HG03565 (cell line): ENCODE data around the gene LILRB1.
"Not testable (repeated sequence)": the region's sequence is repeated elsewhere in the genome, so short reads cannot be mapped to it uniquely, and the experiment has no call there.

Experiments
- ATAC-seq: cut with Tn5 transposase; IDR thresholded peaks from one replicate; pipeline ENCODE4 v1.9.1; 2021; ENCODE audit warnings: mild to moderate bottlenecking, moderate library complexity; ENCODE audit not compliant: unreplicated experiment

The LILRB1 gene

GRCh38 chr19:54630262-54630661, at the start of gene LILRB1:
Gene LILRB1, plus strand, starts transcription at chr19:54630484. Its CDS starts 590 bp downstream, at chr19:54631074.
- ATAC-seq = not testable (repeated sequence)

GRCh38 chr19:54586397-54586796, 43.9 kb upstream of the LILRB1 start:
- ATAC-seq = no peak

GRCh38 chr19:54587026-54587425, 43.3 kb upstream of the LILRB1 start:
- ATAC-seq = no peak

- not testable (repeated sequence) for ATAC-seq
Measured at GRCh38 chr19:54593445-54593844, 36.8 kb upstream of the LILRB1 start, which contains the start of gene LILRA1. Gene LILRA1, plus strand, starts transcription at chr19:54593632. Its CDS starts 613 bp downstream, at chr19:54594245.

- not testable (repeated sequence) for ATAC-seq
Measured at GRCh38 chr19:54593931-54594626, 36.2 kb upstream of the LILRB1 start.

GRCh38 chr19:54594737-54595136, 35.5 kb upstream of the LILRB1 start:
- no peak for ATAC-seq

- ATAC-seq = not testable (repeated sequence)
Measured at GRCh38 chr19:54595680-54596436, 34.4 kb upstream of the LILRB1 start.

GRCh38 chr19:54600212-54600611, 30.1 kb upstream of the LILRB1 start:
- ATAC-seq = no peak

- peak; percentile 8 for ATAC-seq
Measured at GRCh38 chr19:54606230-54606629, 24.1 kb upstream of the LILRB1 start.

GRCh38 chr19:54606891-54607784, 23.1 kb upstream of the LILRB1 start:
- ATAC-seq = peak; percentile 39

- no peak for ATAC-seq
Measured at GRCh38 chr19:54607785-54608150, 22.5 kb upstream of the LILRB1 start.

- no peak for ATAC-seq
Measured at GRCh38 chr19:54608205-54608604, 22.1 kb upstream of the LILRB1 start.

- ATAC-seq = no peak
Measured at GRCh38 chr19:54608792-54609191, 21.5 kb upstream of the LILRB1 start.

- ATAC-seq = no peak
Measured at GRCh38 chr19:54609356-54609791, 20.9 kb upstream of the LILRB1 start.

- no peak for ATAC-seq
Measured at GRCh38 chr19:54612428-54612827, 17.9 kb upstream of the LILRB1 start.

GRCh38 chr19:54614726-54615125, 15.6 kb upstream of the LILRB1 start:
- ATAC-seq = no peak

- ATAC-seq = no peak
Measured at GRCh38 chr19:54616057-54616456, 14.2 kb upstream of the LILRB1 start.

GRCh38 chr19:54616821-54617560, 13.3 kb upstream of the LILRB1 start:
- peak; percentile 68 for ATAC-seq

GRCh38 chr19:54620464-54620863, 9.8 kb upstream of the LILRB1 start:
- no peak for ATAC-seq

GRCh38 chr19:54622431-54622830, 7.9 kb upstream of the LILRB1 start:
- ATAC-seq = no peak
